GM18511 (cell line): ENCODE results near the gene PRKAR1B.
"Not testable (repeated sequence)": the region's sequence is repeated elsewhere in the genome, so short reads cannot be mapped to it uniquely, and the experiment has no call there.

Source experiments
- ATAC-seq: cut with Tn5 transposase; IDR thresholded peaks from one replicate; pipeline ENCODE4 v1.9.1; 2021; ENCODE audit warnings: mild to moderate bottlenecking, moderate library complexity; ENCODE audit not compliant: unreplicated experiment

The PRKAR1B gene

DNA sequence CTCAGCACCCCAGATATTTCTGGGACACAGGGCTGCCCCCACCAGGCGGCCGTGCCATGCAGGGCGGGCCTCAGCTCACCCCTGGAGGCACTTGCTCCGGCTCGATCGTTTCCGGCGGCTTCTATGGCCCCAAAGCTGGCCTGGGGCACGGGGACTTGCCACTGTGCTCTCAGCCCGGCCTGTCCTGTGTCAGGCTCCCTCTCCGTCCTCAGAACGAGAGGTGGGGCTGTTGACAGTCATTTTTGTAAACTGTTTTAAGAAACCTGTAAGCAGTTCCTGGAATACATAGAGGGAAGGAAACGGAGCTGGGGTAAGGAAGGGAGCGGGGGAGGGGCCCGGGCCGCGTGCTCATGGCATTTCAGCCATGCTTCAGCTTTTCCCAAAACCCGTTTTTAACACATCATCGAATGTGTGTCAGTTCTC, 30.7 kb upstream of the PRKAR1B start:
- ATAC-seq: no peak

DNA sequence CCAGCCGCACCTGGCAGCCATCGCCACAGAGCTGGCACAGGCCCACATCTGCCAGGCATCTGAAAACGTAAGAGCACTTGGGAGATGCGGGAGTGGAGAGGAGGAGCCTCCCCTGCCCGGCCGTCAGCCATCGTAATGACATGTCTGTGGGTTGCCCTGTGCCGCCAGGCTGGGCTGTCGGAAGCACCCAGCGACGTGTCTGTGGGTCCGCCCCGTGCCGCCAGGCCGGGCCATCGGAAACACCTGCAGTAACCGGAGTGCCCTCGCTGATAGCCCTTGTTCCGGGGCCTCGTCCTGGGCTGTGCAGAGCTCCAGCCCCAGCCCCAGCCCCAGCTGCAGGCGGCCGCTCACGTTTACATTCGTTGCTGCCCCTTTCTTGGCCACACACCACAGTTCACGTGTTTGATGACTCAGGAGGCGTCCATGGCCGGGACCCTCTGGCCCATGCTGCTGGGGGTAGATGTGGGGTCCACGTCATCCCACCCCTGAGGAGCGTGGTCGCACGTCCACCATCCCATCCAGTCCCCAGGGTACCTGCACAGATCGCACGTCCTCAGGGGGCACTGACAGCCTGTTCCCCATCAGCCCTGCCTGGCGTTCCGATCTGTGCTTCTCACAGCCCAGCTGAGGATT, 30.0 kb upstream of the PRKAR1B start:
- ATAC-seq: no peak

DNA sequence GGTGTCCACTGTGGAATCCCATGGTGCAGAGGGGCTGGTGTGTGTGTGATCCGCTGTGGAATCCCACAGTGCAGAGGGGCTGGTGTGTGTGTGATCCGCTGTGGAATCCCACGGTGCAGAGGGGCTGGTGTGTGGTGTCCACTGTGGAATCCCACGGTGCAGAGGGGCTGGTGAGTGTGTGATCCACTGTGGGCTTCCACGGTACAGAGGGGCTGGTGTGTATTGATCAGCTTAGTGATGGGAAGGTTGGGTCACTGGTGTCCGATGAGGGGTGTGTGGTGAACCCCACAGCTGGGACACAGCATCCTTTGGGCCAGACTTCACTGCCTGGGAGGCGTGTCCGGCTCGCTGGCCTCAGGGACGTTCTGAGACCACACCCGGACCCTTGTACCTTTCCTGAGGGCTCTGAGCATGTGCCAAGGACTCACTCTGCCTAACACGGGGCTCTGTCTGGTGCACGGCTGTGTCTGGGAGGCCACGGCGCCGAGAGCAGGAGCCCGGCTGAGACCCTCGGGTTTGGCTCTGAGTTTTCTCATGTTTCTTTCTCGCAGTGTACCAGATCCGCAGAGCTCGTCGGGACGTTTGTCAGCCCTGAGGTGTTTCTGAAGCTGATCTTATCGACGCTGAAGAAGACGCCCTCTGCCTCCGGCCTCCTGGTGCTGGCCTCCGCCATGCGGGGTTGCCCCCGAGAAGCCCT, 29.3 kb upstream of the PRKAR1B start:
- no peak for ATAC-seq

DNA sequence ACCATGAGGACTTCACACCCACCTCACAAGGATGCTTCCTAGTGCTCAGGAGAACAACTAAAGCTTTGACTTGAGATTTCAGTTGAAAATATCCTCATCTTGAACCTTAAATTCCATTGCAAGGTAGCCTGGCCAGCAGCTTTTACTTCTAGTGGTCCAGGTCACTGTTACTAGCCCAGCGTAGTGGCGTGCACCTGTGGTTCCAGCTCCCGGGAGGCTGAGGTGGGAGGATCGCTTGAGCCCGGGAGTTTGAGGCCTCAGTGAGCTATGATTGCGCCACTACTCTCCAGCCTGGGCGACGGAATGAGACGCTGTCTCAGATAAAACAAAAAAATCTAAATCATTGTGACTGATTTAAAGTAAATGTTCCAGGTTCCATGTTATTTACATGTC, 28.3 kb upstream of the PRKAR1B start:
- ATAC-seq: no peak

DNA sequence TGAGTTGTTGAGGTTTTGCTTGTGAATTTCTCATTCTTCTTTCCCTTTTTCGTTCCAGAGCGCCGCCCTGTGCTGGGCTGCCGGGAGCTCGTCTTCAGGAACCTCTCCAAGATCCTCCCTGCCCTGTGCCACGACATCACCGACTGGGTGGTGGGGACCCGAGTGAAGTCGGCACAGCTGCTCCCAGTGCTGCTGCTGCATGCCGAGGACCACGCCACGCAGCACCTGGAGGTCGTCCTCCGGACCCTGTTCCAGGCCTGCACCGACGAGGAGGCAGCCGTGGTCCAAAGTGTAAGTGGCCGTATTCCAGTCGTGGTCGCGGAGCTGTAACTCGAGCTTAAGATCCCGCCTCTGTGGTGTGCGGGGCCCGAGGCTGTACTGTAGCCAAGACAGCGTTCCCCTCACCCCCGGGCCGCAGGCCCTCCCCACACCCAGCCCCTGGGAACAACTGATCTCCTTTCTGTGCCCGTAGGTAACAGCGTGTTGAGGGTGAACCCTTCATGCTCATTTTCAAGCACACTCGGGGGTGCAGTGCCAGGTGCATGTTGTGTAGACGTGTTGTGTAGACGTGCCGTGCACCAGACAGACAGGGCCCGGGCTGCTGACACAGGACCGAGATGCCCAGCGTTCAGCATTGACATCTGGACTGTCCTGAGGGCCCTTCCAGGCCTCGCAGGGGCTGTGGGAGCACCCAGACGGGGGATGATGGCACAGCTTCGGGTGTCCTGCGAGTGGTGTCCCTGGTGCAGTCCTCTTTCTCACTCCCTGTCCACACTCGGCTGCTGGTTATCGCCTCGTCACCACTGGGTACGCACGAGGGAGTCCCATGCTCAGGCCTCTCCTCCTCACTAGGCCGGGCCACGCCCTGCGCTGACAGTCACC, 27.7 kb upstream of the PRKAR1B start:
- no peak for ATAC-seq

DNA sequence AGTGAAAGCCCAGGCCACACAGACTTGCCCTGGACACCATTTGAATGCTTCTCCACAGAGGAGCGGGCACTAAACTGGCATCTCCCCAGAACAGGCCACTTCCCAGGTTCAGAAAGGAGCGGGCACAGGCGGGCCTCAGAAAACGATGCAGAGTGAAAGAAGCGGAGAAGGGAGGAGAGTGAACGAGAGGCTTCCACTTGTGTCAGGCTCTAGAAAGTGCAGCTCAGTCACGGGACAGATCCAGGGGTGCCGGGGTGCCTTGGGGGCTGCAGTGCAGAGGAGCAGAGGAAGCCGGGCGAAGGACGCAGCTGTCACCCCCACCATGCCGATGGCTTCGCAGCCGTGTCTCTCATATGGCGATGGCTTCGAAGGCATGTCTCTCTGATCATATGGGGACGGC, 26.1 kb upstream of the PRKAR1B start:
- ATAC-seq: no peak

DNA sequence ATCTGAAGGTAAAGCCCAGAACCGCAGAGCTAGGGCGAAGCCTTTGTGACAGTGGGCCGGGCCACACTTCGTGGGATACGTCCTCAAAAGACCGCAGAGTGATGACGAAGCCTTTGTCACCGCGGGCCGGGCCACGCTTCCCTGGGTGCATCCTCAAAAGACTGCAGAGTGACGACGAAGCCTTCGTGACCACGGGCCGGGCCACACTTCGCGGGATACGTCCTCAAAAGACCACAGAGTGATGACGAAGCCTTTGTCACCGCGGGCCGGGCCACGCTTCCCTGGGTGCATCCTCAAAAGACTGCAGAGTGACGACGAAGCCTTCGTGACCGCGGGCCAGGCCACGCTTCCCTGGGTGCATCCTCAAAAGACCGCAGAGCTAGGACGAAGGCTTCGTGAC, 25.2 kb upstream of the PRKAR1B start:
- not testable (repeated sequence) for ATAC-seq

DNA sequence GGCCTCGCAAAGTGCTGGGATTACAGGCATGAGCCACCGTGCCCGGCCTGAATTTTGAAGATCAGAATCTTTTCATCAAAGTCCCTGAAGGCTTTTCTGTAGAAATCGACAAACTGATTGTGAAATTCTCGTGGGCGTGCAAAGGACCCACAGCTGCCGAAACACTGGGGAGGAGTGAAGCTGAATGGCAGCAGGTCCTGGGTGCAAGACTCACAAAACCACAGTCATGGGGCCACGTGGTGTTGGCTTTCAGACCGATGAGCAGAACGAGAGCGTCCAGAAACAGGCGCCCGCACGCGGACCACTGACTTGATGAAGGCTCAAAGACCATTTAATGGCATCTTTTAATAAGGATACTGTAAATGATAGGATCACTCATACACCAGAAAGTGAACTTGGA, 24.7 kb upstream of the PRKAR1B start:
- ATAC-seq: no peak

DNA sequence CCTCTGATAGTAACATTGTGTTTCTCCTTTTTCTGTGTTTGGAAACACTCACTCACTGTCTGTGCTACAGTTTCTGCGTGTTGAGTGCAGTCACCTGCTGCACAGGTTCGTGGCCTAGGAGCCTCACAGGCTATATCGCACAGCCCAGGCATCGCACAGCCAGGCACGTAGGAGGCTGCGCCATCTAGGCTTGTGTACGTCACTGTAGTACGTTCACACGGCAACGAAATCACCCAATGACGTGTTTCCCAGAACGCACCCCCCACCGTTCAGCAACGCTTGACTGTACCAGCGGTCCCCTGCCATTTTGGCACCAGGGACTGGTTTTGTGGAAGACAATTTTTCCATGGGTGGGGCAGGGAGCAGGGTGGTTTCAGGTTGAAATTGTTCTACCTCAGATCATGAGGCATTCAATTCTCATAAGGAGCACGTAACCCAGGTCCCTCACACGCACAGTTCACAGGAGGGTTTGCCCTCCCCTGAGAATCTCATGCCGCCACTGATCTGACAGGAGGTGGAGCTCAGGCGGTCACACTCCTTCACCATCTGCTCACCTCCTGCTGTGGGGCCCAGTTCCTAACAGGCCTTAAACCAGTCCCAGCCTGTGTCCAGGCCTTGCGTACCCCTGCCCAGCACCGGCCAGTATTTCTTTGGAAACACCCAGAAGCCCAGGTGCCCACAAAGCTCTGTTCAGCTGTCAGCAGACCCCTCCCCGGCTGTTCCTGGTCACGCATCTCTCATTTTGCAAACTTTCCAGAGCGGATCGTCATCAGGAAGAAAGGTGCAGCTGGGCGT, 23.2 kb upstream of the PRKAR1B start:
- no peak for ATAC-seq

DNA sequence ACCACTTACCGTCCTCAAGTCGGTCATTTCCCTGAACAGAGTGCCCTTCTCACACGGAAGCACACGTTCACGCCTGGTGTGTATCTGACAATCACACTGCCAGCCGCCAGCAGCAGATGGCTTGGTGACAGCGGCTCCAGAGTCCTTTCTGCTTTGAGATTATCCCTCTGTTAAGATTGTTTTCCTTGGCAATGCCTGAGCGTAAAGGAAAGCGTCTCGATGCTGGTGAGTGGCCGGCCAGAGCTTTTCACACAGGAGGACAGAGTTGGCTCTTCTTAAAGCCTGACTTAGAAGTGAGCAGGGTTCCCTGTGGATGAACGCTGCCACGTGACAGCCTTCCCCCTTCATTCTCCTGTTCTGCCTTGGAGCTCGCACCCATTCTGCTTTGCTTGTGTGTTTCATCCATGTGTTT, 22.1 kb upstream of the PRKAR1B start:
- no peak for ATAC-seq

DNA sequence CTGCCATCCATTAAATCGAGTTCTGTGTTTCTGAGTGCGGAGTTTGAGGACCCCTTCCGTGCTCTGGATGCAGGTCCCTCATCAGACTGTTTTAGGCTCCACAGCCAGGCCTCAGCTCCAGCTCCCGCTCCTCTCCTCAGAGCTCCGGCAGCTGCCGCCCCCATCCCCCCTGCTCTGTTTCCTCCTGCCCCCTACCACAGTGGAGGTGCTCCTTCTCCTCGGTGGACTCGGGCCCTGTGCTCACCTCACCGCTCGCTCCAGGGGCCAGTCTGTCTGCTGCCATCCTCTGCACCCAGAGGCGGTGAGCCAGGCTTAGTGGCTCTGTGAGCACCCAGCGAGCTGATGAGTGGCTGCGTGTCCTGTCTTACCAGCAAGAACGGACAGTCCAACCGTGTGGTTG, 21.4 kb upstream of the PRKAR1B start:
- no peak for ATAC-seq

DNA sequence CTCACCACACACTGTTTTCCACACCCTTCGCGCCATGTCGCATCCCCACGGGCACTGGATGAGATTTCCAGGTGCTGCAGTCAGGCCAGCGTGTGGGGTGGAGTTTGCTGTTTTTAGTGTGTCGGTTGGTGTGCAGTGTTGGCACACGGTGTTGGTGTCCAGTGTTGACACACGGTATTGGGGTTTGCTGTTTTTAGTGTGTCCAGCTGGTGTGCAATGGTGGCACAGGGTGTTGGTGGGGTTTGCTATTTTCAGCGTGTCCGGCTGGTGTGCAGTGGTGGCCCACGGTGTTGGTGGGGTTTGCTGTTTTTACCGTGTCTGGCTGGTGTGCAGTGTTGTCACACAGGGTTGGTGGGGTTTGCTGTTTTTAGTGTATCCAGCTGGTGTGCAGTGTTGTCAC, 20.1 kb upstream of the PRKAR1B start:
- ATAC-seq: no peak

DNA sequence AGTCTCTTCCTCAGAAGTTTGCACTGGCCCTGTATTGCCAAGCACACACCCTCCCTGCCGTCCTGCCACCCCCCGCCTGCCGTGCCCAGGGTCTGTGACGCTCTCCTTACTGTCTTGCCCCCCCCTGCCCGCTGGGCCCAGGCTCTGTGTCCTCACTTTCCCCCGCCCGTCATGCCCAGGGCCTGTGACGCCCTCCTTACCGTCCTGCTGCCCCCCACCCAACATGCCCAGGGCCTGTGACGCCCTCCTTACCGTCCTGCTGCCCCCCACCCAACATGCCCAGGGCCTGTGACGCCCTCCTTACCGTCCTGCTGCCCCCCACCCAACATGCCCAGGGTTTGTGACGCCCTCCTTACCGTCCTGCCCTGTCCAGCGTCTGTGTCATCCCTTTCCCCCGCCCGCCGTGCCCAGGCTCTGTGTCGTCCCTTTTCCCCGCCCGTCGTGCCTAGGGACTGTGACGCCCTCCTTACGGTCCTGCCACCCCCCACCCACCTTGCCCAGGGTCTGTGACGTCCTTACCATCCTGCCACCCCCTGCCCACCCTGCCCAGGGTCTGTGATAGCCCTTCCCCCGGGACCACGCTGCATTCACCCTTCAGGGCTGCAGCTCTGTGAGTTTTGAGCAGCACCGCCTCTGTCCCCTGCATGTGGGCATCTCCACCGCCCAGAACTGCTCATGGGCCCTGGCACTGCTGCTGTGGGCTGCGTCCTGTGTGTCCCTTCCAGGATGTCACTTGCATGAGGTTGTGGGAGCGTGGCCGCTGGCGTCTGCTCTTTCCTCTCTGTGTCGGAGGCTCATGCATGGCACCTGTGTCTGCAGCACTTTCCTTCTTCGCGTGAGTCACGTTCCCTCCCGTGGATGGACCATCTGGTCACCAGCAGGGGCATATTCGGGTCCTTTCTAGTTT, 19.3 kb upstream of the PRKAR1B start:
- no peak for ATAC-seq

DNA sequence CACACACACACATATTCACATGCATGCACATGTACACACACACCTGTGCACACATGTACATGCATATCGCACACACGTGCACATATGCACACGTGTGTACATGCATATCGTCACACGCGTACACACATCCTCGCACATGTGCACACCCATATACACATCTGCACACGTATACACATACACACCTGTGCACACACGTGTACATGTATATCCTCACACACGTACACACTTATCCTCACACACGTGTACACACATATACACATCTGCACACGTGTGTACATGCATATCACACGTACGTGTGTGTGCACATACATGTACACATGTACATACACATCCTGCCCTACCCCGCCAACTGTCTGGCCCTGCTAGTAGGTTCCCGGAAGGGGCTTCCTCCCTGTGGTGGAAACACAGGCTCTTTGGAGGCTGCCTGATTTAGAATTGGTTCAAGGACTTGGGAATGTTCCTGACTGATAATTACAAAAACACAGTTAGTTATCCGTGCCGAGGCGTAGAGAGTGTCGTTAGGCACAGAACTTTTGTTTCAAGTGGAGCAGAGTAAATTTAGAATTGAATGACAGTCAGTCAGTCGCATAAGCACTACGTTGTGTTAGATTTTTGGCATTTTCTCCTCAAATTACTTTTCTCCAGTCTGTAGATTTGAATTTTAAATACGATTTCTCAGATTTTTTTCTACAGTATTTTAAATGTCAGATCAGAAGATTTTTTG, 18.5 kb upstream of the PRKAR1B start:
- ATAC-seq: no peak

DNA sequence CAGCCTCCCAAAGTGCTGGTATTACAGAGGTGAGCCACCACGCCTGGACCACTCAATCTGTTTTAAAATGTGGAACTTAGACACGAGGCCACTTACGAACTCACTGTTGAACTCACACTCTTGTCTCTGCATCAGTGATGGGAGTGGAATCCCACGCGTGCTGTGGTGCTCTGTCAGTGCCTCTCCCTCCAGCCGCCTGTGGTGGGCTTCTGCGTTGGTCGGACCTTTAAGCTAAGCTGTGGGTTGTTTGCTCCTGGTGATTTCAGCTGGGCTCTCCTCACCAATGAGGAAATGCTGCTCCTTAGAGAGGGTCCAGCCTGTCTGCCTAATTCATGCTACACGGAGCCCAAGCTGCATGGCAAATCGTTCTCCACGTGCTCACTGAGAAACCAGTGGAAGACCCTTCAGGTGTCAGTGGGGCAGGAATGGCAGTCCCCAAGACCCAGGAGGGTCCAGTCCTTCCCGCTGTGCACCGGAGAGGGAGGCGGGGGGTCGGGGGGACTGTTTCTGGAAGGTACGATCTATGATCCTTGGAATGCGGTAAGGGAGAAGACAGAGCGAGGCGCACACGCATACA, 17.9 kb upstream of the PRKAR1B start:
- no peak for ATAC-seq

DNA sequence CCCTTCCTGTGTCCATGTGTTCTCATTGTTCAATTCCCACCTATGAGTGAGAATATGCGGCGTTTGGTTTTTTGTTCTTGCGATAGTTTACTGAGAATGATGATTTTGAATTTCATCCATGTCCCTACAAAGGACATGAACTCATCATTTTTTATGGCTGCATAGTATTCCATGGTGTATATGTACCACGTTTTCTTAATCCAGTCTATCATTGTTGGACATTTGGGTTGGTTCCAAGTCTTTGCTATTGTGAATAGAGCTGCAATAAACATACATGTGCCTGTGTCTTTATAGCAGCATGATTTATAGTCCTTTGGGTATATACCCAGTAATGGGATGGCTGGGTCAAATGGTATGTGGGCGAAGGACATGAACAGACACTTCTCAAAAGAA, 17.0 kb upstream of the PRKAR1B start:
- not testable (repeated sequence) for ATAC-seq

DNA sequence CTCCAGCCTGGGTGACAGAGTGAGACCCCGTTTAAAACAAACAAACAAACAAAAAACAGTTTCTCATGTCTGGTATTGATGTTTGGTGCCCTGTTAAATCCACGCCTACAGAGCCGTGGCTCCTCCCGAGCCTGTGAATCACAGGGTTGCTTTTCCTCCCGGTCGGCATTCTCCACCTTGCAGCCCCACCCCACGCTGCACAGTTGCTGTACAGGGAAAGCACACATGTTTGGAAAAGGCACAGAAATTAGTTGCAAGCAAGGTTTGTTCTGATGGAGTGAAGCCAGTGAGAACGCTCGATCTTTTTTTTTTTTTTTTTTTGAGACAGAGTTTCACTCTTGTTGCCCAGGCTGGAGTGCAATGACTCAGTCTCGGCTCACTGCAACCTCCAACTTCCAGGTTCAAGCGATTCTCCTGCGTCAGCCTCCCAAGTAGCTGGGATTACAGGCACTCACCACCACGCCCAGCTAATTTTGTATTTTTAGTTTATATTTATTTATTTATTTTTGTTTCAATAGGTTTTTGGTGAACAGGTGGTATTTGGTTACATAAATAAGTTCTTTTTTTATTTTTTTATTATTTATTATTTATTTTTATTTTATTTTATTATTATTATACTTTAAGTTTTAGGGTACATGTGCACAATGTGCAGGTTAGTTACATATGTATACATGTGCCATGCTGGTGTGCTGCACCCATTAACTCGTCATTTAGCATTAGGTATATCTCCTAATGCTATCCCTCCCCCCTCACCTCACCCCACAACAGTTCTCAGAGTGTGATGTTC, 16.5 kb upstream of the PRKAR1B start:
- ATAC-seq: not testable (repeated sequence)

DNA sequence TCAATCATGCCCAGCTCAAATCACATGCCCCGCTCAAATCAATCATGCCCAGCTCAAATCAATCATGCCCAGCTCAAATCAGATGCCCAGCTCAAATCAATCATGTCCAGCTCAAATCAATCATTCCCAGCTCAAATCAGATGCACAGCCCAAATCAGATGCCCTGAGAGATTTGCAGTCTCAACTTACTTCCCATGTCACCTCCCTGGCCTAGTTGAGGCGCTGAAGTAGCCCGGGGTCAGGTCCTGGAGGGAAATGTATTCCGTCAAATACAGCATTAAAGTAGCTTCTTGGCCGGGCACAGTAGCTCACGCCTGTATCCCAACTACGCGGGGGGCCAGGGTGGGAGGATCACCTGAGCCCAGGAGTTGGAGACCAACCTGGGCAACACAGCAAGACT, 15.7 kb upstream of the PRKAR1B start:
- no peak for ATAC-seq
